ENCODE results near the gene MAD1L1. TPM values are rescaled to one million over a fixed set of nuclear protein-coding genes. Genes with fewer than 3 reads are reported as not detected.

MAD1L1 gene
- total and polyA plus RNA-seq, 11 donors: 11.1 to 29.7 (median 20.9) TPM

GRCh38 chr7:2210551-2211258, 22.0 kb downstream of the MAD1L1 start:
- DNase-seq (peak in 2 of 5 donors; percentile 18 to 51), ATAC-seq (no peak)
- TF ChIP-seq CTCF (IDR thresholded peaks at IDR 0.05): no peak
- no peak for TF ChIP-seq POLR2A (IDR thresholded peaks at IDR 0.05)
- whole genome bisulfite sequencing, 4 donors: 95 to 98% (median 96%) methylated on average over 21 to 30 of the region's 30 CpGs
- Histone ChIP-seq H3K36me3 (peaks cover 0 to 70% (median 31%) of the 10 kb centered on the region in 9 donors), H3K4me1 (peaks cover 0 to 24% (median 8%) of the 10 kb centered on the region in 12 donors), H3K9me3 (no peaks in the 10 kb centered on the region), H3K27ac (no peak overlapping the region), H3K4me3 (no peak overlapping the region), H3K27me3 (no peaks in the 10 kb centered on the region)
- intact Hi-C loops (cut with DNase I): loop anchor here in 5 of 10 donors (2.0 to 10.0 kb wide), 5 partner anchors 398 to 636 kb away; partner anchors contain the start of gene PSMG3 (in 1 of the 5)

- Histone ChIP-seq H3K9me3 (no peaks in the 10 kb centered on the region), H3K36me3 (peaks cover 0 to 63% (median 24%) of the 10 kb centered on the region in 9 donors), H3K27ac (no peak overlapping the region), H3K4me1 (peaks cover 0 to 16% (median 7%) of the 10 kb centered on the region in 12 donors), H3K27me3 (no peaks in the 10 kb centered on the region), H3K4me3 (no peak overlapping the region)
- 84 to 90% (median 89%) methylated on average over 8 of the region's 8 CpGs for WGBS, 4 donors
- DNase-seq: no peak
- intact Hi-C loops (cut with DNase I): loop anchor here (1.0 to 10.0 kb wide), 16 partner anchors 103 to 635 kb away; partner anchors contain the start of gene PSMG3 (in 1 of the 10)
- TF ChIP-seq POLR2A (IDR thresholded peaks at IDR 0.05) (no peak), CTCF (IDR thresholded peaks at IDR 0.05) (no peak)
- ATAC-seq: no peak
These were observed 22.8 kb downstream of the MAD1L1 start for GRCh38 chr7:2209961-2210323.

GRCh38 chr7:2209146-2209960, 23.4 kb downstream of the MAD1L1 start:
- Histone ChIP-seq H3K27ac (no peak overlapping the region), H3K4me3 (no peak overlapping the region), H3K36me3 (peaks cover 0 to 57% (median 24%) of the 10 kb centered on the region in 9 donors), H3K4me1 (peaks cover 0 to 10% (median 2%) of the 10 kb centered on the region in 12 donors), H3K27me3 (no peaks in the 10 kb centered on the region), H3K9me3 (no peaks in the 10 kb centered on the region)
- WGBS, 4 donors: 37 to 59% (median 44%) methylated on average over 14 to 21 of the region's 21 CpGs
- DNase-seq: peak; percentile 72 to 82 (median 77)
- ATAC-seq: peak; percentile 53 to 72 (median 63)
- intact Hi-C loops (cut with DNase I): loop anchor here (1.0 to 10.0 kb wide), 13 partner anchors 102 to 632 kb away; no protein-coding TSS in a partner anchor
- TF ChIP-seq CTCF (IDR thresholded peaks at IDR 0.05) (peak; percentile 61 to 87 (median 79)), POLR2A (IDR thresholded peaks at IDR 0.05) (no peak)

- no peak for TF ChIP-seq CTCF (IDR thresholded peaks at IDR 0.05)
- no peak for TF ChIP-seq POLR2A (IDR thresholded peaks at IDR 0.05)
- peak in 3 of 5 donors; percentile 14 to 27 (median 21) for DNase-seq
- Histone ChIP-seq H3K4me3 (no peak overlapping the region), H3K36me3 (peaks cover 0 to 51% (median 24%) of the 10 kb centered on the region in 9 donors), H3K27ac (no peak overlapping the region), H3K4me1 (peaks cover 0 to 13% (median 4%) of the 10 kb centered on the region in 12 donors), H3K9me3 (no peaks in the 10 kb centered on the region), H3K27me3 (no peaks in the 10 kb centered on the region)
- ATAC-seq: no peak
- intact Hi-C loops (cut with DNase I): loop anchor here (1.0 to 10.0 kb wide), 13 partner anchors 101 to 631 kb away; no protein-coding TSS in a partner anchor
- 88 to 96% (median 92%) methylated on average over 16 of the region's 16 CpGs for WGBS, 4 donors
These were observed 24.0 kb downstream of the MAD1L1 start for GRCh38 chr7:2208712-2209111.
